ENCODE data around the gene ITGA8. TPM values are rescaled to one million over a fixed set of nuclear protein-coding genes. Genes with fewer than 3 reads are reported as not detected.
"Not testable (repeated sequence)": the region's sequence is repeated elsewhere in the genome, so short reads cannot be mapped to it uniquely, and the experiment has no call there.

Gene ITGA8
- total RNA-seq, 1 donor: not detected

DNA sequence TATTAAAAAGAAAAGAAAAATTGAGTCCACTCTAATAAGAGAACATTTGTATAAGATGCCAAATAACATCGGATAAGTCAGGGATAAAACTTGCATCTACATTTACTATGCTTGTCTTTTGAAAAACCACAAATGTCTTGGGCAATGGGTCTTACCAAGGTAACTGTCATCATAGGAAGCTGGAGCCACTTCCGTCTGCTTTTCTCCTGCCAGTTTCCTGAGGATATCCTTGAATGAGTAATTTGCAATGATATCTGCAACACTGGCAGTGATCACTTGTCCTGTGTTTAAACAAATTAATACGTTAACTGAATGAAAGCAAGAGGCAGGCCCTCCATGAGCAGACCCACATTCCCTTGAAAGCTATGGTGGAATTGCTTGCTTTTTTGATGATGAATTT, 47.3 kb downstream of the ITGA8 start:
- H3K4me1 ChIP-seq (ENCODE audit: insufficient read depth, low read length): no peaks in the 10 kb centered on the region
- no peaks in the 10 kb centered on the region for H3K9me3 ChIP-seq (ENCODE audit: low read depth, low read length)
- no peaks in the 10 kb centered on the region for H3K27me3 ChIP-seq (ENCODE audit: insufficient read depth, low read length)
- H3K4me3 ChIP-seq (ENCODE audit: low read length): no peak overlapping the region

DNA sequence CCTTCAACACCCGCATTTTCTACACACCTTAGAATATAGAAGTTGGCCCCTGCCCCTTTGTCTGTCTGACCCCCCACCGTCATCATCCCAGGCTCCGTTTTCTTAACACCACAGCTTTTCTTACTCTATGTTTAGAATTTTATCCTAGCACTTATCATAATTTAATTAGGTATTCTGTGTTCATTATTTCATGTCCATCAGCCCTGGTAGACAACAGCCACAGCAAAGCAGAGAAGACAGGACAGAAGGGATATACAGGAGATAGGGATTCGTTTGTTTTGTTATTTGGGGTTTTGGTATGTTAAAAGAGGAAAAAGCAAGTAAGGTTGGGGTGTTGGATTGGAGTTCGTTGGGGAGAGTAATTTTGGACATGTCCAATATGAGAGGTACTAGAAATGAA, 48.8 kb downstream of the ITGA8 start:
- H3K9me3 ChIP-seq (ENCODE audit: low read depth, low read length): no peaks in the 10 kb centered on the region
- no peaks in the 10 kb centered on the region for H3K4me1 ChIP-seq (ENCODE audit: insufficient read depth, low read length)
- no peaks in the 10 kb centered on the region for H3K27me3 ChIP-seq (ENCODE audit: insufficient read depth, low read length)
- H3K4me3 ChIP-seq (ENCODE audit: low read length): no peak overlapping the region

DNA sequence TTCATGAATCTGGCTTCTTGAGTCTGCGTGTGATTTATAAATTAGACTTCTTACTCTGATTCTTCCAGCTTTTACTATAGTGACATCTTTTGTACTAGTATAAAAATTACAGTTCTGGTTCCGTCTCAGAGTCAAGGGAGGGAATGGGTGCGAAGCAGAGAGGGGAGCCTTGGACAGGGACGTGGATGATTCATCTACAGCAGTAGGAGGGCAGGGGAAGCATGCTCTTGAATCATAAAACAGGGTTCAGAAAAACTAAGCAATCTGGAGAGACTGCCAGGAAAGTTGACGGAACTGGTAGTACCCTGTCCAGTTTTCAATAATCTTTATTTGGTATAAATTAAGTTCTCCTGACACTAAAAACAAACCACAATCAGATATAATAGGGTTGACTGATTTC, 58.1 kb downstream of the ITGA8 start:
- H3K27me3 ChIP-seq (ENCODE audit: insufficient read depth, low read length): no peaks in the 10 kb centered on the region

DNA sequence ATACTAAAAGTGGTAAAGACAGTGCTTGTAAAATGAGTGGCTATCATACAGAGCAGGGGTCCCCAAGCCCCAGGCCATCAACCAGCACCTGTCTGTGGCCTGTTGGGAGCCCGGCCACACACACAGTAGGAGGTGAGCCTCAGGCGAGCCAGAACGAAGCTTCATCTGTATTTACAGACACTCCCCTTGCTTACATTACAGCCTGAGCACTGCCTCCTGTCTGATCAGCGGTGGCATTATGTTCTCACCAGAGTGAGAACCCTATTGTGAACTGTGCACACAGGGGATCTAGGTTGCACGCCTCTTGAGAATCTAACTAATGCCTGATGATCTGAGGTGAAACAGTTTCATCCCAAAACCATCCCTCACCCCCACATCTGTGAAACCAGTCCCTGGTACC, 58.7 kb downstream of the ITGA8 start:
- H3K27me3 ChIP-seq (ENCODE audit: insufficient read depth, low read length): no peaks in the 10 kb centered on the region
- no peak overlapping the region for H3K4me3 ChIP-seq (ENCODE audit: low read length)
- H3K4me1 ChIP-seq (ENCODE audit: insufficient read depth, low read length): no peaks in the 10 kb centered on the region

More for the DNA sequence above, 58.1 kb downstream of the ITGA8 start:
- H3K4me3 ChIP-seq (ENCODE audit: low read length): no peak overlapping the region
- no peaks in the 10 kb centered on the region for H3K9me3 ChIP-seq (ENCODE audit: low read depth, low read length)
- H3K4me1 ChIP-seq (ENCODE audit: insufficient read depth, low read length): no peaks in the 10 kb centered on the region

DNA sequence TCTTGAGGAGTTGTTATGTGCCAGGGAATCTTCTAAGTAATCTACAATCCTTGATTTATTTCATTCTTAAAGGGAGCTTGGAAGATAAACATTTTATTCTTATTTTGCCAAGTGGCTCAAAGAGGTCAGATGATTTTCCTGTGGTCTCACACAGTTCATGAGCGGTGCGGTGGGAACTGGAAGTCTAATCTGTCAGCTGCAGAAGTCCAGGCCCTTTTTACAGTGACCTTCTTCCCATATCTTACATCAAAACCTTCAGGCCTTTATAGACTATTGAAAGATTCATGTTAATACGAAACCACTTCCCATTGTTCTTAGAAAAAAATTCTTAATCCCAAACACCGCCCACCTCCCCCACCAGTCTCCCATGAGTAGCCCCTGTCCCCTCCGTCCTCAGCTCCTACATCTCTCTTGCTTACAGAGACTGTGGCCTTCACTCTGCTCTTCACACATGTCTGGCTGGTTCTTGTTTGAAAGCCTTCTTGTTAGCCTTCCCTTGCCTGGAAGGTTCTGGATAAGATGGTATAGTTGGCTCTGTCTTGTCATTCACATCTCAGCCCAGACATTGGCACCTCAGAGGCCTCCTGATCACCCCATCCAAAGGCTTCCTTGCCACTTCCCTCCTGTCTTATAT, 61.5 kb downstream of the ITGA8 start:
- H3K9me3 ChIP-seq (ENCODE audit: low read depth, low read length): no peaks in the 10 kb centered on the region
- no peaks in the 10 kb centered on the region for H3K27me3 ChIP-seq (ENCODE audit: insufficient read depth, low read length)
- H3K4me3 ChIP-seq (ENCODE audit: low read length): no peak overlapping the region

More for the DNA sequence above, 58.7 kb downstream of the ITGA8 start:
- no peaks in the 10 kb centered on the region for H3K9me3 ChIP-seq (ENCODE audit: low read depth, low read length)

DNA sequence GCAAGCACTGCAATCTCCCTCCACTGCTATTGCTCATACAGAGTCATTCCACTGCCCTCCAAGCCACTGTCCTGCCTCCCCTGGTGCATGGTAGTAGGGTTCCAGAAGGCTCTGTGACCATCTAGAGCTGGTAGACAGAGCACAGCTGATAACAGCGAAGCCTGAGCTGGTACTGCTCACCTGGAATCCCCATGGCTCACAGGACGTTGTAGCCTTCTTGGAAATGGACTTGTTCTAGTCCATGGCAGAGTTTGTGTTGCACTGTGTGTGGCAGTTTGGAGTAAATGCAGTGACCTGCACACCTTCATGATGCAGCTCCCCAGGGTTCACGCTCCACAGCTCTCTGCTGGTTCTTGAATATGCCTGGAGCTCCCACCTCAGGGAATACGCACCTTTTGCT, 67.0 kb downstream of the ITGA8 start:
- Histone ChIP-seq H3K4me1 (ENCODE audit: insufficient read depth, low read length) (no peaks in the 10 kb centered on the region), H3K4me3 (ENCODE audit: low read length) (no peak overlapping the region), H3K9me3 (ENCODE audit: low read depth, low read length) (no peaks in the 10 kb centered on the region), H3K27me3 (ENCODE audit: insufficient read depth, low read length) (no peaks in the 10 kb centered on the region)

More for the DNA sequence above, 61.5 kb downstream of the ITGA8 start:
- no peaks in the 10 kb centered on the region for H3K4me1 ChIP-seq (ENCODE audit: insufficient read depth, low read length)

DNA sequence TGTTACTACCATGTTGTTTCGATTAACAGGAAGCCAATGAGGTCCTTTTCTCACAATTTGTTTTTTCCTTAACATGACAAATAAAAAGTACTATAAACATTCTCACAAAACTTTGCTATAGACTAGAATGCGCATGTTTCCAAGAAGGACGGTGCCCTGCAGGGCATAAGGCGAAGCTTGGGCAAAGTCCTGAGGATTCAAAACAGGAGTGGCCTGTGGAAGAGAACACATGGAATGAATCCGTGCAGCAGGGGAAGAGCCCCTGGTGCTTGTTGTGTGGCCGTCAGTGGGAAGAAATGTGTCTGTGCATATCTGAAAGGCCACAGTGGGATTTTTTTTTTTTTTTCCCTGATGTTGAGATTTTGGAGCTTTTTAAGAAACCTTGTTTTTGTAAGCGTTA, 67.6 kb downstream of the ITGA8 start:
- H3K4me1 ChIP-seq (ENCODE audit: insufficient read depth, low read length): no peaks in the 10 kb centered on the region
- H3K27me3 ChIP-seq (ENCODE audit: insufficient read depth, low read length): no peaks in the 10 kb centered on the region
- H3K4me3 ChIP-seq (ENCODE audit: low read length): no peak overlapping the region
- no peaks in the 10 kb centered on the region for H3K9me3 ChIP-seq (ENCODE audit: low read depth, low read length)

DNA sequence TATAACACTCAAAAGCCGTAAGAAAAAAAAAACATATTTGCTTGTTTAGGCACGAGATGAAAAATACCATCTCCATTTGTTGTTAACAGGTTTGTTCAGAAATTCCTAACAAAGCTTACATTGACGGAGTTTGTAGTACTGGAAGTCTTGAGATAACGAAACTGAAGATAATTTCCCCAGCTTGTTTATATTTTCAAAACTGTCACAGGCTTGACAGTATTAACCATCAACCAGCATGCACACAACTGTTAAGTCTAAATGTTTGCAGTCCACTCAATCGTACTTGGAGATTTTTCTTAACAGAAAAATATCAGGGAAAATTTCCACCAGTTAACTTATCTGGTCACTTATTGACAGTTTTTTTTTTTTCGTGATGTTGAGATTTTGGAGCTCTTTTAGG, 68.5 kb downstream of the ITGA8 start:
- Histone ChIP-seq H3K4me1 (ENCODE audit: insufficient read depth, low read length) (no peaks in the 10 kb centered on the region), H3K9me3 (ENCODE audit: low read depth, low read length) (no peaks in the 10 kb centered on the region), H3K4me3 (ENCODE audit: low read length) (no peak overlapping the region), H3K27me3 (ENCODE audit: insufficient read depth, low read length) (peaks cover 4% of the 10 kb centered on the region)

DNA sequence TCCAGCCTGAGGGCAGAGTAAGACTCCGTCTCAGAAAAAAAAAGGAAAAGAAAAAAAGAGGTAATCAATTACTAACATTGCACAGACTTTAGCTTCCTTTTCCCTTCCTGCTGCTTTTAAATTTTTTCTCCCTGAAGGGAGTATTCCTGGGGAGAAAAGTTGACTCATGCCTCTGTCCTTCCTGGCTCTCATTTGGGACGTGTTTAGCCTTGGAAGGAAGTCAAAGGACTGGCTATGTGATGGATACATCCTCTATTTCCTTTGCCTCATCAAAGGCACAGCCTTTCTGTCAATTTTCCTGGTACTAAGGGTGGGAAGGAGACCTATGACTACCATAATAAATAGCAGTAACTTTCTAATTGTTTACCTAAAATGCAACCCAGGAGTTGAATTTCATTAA, 77.6 kb downstream of the ITGA8 start:
- Histone ChIP-seq H3K9me3 (ENCODE audit: low read depth, low read length) (no peaks in the 10 kb centered on the region), H3K27me3 (ENCODE audit: insufficient read depth, low read length) (peaks cover 4% of the 10 kb centered on the region), H3K4me3 (ENCODE audit: low read length) (no peak overlapping the region), H3K4me1 (ENCODE audit: insufficient read depth, low read length) (no peaks in the 10 kb centered on the region)

DNA sequence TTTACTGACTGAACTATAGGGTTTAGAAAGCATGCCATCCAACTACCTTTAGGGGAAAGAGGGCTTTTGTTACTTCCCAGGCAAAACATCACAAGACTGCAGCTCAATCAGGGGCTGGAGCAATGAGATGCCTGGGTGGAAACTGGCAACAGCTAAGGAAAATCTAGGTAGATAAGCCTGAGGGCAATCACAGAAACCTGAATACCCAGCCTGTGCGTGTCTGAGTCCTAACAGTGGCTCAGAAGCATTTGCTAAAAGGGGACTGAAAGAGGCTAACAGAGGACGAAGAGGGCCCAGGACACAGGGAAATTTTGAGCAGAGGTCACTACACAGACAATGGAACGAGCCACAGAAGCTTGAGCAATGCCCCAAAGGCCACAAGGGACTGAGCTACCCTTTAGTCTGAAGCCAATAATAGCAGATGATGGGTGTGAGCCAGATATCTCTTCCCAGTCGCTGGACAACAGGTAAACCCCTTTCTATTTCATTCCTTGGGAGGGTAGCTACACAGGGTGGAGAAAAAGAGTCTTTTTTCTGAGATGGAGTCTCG, 79.1 kb downstream of the ITGA8 start:
- H3K4me3 ChIP-seq (ENCODE audit: low read length): no peak overlapping the region
- no peaks in the 10 kb centered on the region for H3K9me3 ChIP-seq (ENCODE audit: low read depth, low read length)
- H3K4me1 ChIP-seq (ENCODE audit: insufficient read depth, low read length): no peaks in the 10 kb centered on the region
- no peaks in the 10 kb centered on the region for H3K27me3 ChIP-seq (ENCODE audit: insufficient read depth, low read length)

DNA sequence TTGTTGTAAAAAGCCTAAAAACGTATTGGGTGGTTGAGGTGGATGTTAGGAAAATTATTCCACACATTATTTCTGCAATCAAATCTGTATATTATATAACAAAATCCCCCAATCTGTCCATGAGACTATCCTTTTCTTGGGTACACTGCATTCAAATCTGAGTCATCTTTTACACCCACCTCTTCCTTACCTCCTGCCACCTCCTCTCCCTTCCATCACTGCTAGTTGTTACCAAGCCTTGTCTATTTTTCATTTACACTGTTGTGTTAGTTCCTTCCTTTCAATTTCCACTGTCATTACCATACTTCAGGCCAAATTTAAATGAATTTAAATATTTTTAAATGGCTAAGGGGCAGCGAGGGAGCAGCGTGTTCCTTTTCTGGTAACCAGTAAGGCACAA, 83.3 kb downstream of the ITGA8 start:
- Histone ChIP-seq H3K4me1 (ENCODE audit: insufficient read depth, low read length) (no peaks in the 10 kb centered on the region), H3K9me3 (ENCODE audit: low read depth, low read length) (no peaks in the 10 kb centered on the region), H3K4me3 (ENCODE audit: low read length) (no peak overlapping the region), H3K27me3 (ENCODE audit: insufficient read depth, low read length) (no peaks in the 10 kb centered on the region)

DNA sequence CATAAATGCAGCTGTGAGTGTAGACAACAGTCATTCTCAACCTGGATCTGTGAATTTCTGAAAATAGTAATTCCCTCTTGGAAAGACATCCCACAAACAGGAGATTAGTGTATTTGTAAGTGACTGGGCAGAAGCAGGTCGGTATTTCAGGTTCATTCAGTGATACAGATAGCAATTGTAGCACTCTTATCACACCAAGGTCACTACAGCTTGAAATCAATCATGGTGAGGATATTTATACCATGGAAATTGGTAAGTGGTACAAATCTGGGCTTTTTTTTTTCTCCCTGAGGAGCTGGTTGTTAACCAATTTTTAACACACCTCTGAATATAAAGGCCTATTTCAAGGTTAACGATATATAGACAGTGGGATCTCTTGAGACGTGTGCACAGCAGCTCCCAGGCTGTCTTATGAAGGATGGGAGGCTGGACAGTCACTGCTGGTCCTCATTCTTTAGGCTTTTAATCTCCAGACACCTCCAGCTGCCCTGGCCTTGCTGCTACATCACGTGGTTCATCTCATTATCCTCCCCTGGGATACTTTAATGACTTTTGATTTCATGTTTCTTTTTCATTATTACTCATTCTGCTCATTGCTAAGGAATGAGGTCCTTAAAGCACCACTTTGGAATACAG, 87.1 kb downstream of the ITGA8 start:
- Histone ChIP-seq H3K27me3 (ENCODE audit: insufficient read depth, low read length) (no peaks in the 10 kb centered on the region), H3K9me3 (ENCODE audit: low read depth, low read length) (no peaks in the 10 kb centered on the region), H3K4me1 (ENCODE audit: insufficient read depth, low read length) (no peaks in the 10 kb centered on the region), H3K4me3 (ENCODE audit: low read length) (no peak overlapping the region)

DNA sequence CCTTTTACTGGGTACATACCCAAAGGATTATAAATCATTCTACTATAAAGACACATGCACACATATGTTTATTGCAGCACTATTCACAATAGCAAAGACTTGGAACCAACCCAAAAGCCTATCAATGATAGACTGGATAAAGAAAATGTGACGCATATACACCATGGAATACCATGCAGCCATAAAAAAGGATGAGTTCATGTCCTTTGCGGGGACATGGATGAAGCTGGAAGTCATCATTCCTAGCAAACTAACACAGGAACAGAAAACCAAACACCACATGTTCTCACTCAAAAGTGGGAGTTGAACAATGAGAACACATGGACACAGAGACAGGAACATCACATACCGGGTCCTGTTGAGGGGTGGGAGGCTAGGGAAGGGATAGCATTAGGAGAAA, 88.5 kb downstream of the ITGA8 start:
- not testable (repeated sequence) for H3K9me3 ChIP-seq (ENCODE audit: low read depth, low read length); H3K4me1 ChIP-seq (ENCODE audit: insufficient read depth, low read length); H3K27me3 ChIP-seq (ENCODE audit: insufficient read depth, low read length); H3K4me3 ChIP-seq (ENCODE audit: low read length)

DNA sequence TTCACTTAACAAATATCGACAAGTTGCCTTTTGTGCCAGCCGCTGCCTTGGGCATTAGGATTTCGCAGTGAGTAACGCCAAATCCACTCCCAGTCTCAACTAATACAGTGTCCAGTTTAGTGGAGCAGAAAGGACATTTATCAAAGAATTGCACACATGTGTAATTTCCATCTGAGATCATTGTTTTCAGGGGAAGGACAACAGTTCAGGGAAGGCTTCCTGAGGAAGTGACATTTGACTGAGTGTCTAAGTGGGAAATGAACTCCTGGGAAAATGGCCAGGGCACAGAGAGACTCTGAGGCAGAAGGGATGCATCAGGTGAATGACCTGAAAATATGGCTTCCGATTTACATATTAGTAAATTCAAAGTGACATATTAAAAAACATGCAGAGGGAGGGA, 89.4 kb downstream of the ITGA8 start:
- H3K9me3 ChIP-seq (ENCODE audit: low read depth, low read length): no peaks in the 10 kb centered on the region
- H3K27me3 ChIP-seq (ENCODE audit: insufficient read depth, low read length): no peaks in the 10 kb centered on the region
- no peaks in the 10 kb centered on the region for H3K4me1 ChIP-seq (ENCODE audit: insufficient read depth, low read length)
- no peak overlapping the region for H3K4me3 ChIP-seq (ENCODE audit: low read length)

DNA sequence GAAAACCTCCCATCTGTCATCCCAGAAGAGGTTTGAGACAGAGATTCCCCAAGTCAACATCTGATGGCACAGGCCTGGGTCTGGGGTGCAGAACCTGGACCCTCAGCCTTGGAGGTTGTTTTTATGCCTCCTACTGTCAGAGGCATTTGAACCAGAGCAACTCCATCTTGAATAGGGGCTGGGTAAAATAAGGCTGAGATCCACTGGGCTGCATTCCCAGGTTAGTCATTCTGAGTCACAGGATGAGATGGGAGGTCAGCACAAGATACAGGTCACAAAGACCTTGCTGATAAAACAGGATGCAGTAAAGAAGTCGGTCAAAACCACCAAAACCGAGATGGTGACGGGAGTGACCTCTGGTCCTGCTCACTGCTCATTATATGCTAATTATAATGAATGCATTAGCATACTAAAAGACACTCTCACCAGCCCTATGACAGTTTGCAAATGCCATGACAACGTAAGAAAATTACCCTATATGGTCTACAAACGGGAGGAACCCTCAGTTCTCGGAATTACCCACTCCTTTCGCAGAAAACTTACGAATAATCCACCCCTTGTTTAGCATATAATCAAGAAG, 92.0 kb downstream of the ITGA8 start:
- Histone ChIP-seq H3K27me3 (ENCODE audit: insufficient read depth, low read length) (no peaks in the 10 kb centered on the region), H3K4me3 (ENCODE audit: low read length) (no peak overlapping the region), H3K4me1 (ENCODE audit: insufficient read depth, low read length) (no peaks in the 10 kb centered on the region), H3K9me3 (ENCODE audit: low read depth, low read length) (no peaks in the 10 kb centered on the region)

DNA sequence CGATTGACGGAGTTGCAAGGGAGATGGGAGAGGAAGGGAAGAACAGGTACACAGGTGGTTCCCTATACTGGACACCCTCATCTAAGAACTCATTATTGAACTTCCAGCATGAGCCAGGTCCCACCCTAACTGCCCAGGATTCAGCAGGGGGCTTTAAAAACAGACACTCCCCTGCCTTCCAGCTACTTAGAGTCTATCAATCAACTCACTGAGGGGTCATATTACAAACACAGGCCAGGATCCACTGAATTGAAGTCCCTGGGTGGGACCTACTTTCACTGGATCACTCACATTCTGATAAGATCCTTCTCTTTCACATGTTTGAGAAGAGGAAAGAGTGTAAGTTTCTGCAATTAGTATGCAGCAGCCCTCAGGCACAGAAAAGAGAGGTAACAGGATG, 92.8 kb downstream of the ITGA8 start:
- H3K27me3 ChIP-seq (ENCODE audit: insufficient read depth, low read length): no peaks in the 10 kb centered on the region
- no peaks in the 10 kb centered on the region for H3K9me3 ChIP-seq (ENCODE audit: low read depth, low read length)
- no peaks in the 10 kb centered on the region for H3K4me1 ChIP-seq (ENCODE audit: insufficient read depth, low read length)
- no peak overlapping the region for H3K4me3 ChIP-seq (ENCODE audit: low read length)

Measured in mononuclear cell (primary cell).